ENCODE measurements around the gene ALK.

GRCh38 chr2:29405707-29406106 is 515.7 kb downstream of the ALK start:
- TF ChIP-seq EP300 (IDR thresholded peaks at IDR 0.05) (no peak), CEBPB (IDR thresholded peaks at IDR 0.05) (no peak), POLR2A (IDR thresholded peaks at IDR 0.05; ENCODE audit: low read length) (no peak), REST (IDR thresholded peaks at IDR 0.05) (no peak)

Measured in A549 (cell line).